ENCODE results near the gene NRP2. TPM values are rescaled to one million over a fixed set of nuclear protein-coding genes. Genes with fewer than 3 reads are reported as not detected.

The NRP2 gene
- total RNA-seq, 1 donor from 2014 or later, result 90.3 TPM

- H3K4me3 Mint-ChIP-seq, result peak overlapping the region; percentile 98
- peaks cover 75% of the 10 kb centered on the region for H3K4me1 Mint-ChIP-seq
- peaks cover 50% of the 10 kb centered on the region for H3K27me3 Mint-ChIP-seq (ENCODE audit: low read depth)
- no peaks in the 10 kb centered on the region for H3K9me3 Mint-ChIP-seq
- no peak overlapping the region for H3K27ac Mint-ChIP-seq (ENCODE audit: unreplicated experiment)
- peaks cover 2% of the 10 kb centered on the region for H3K36me3 Mint-ChIP-seq (ENCODE audit: low read depth)
- TF ChIP-seq, protein P1, sequence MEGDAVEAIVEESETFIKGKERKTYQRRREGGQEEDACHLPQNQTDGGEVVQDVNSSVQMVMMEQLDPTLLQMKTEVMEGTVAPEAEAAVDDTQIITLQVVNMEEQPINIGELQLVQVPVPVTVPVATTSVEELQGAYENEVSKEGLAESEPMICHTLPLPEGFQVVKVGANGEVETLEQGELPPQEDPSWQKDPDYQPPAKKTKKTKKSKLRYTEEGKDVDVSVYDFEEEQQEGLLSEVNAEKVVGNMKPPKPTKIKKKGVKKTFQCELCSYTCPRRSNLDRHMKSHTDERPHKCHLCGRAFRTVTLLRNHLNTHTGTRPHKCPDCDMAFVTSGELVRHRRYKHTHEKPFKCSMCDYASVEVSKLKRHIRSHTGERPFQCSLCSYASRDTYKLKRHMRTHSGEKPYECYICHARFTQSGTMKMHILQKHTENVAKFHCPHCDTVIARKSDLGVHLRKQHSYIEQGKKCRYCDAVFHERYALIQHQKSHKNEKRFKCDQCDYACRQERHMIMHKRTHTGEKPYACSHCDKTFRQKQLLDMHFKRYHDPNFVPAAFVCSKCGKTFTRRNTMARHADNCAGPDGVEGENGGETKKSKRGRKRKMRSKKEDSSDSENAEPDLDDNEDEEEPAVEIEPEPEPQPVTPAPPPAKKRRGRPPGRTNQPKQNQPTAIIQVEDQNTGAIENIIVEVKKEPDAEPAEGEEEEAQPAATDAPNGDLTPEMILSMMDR (conservative IDR thresholded peaks at IDR 0.05), result no peak
- no peak for DNase-seq (ENCODE audit: low read depth, low spot score)
Observed at GRCh38 chr2:205685314-205686055, 3.2 kb downstream of the NRP2 start.

GRCh38 chr2:205686056-205686782 lies 3.9 kb downstream of the NRP2 start:
- DNase-seq (ENCODE audit: low read depth, low spot score), result no peak
- peaks cover 6% of the 10 kb centered on the region for H3K36me3 Mint-ChIP-seq (ENCODE audit: low read depth)
- H3K27ac Mint-ChIP-seq (ENCODE audit: unreplicated experiment), result peak overlapping the region; percentile 52
- TF ChIP-seq, protein P1 (conservative IDR thresholded peaks at IDR 0.05), result no peak
- peaks cover 73% of the 10 kb centered on the region for H3K4me1 Mint-ChIP-seq
- H3K27me3 Mint-ChIP-seq (ENCODE audit: low read depth), result peaks cover 50% of the 10 kb centered on the region
- H3K4me3 Mint-ChIP-seq, result peak overlapping the region; percentile 98
- no peaks in the 10 kb centered on the region for H3K9me3 Mint-ChIP-seq

- Mint-ChIP-seq H3K4me3 (peak overlapping the region; percentile 98), H3K4me1 (peaks cover 73% of the 10 kb centered on the region), H3K36me3 (ENCODE audit: low read depth) (peaks cover 7% of the 10 kb centered on the region), H3K27me3 (ENCODE audit: low read depth) (peaks cover 44% of the 10 kb centered on the region), H3K9me3 (no peaks in the 10 kb centered on the region), H3K27ac (ENCODE audit: unreplicated experiment) (peak overlapping the region; percentile 52)
- TF ChIP-seq, protein P1 (conservative IDR thresholded peaks at IDR 0.05), result peak; percentile 48
- peak; percentile 47 for DNase-seq (ENCODE audit: low read depth, low spot score)
Observed at GRCh38 chr2:205686783-205687640, 4.7 kb downstream of the NRP2 start.

DNA sequence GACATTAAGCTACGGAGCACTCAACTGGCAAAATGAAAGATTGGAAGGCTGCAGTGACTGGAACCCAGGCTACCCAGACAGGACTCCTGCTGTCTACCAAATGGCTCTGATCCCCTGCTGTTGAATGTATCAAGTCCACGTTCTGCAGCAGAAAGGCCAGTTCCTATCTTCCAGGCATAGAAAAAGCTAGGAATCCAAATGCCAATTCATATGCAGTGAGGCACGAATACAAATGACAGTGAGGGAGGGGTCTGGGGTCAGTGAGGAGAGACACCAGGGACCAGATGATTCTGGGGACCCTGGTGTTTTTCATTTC lies 5.3 kb downstream of the NRP2 start:
- Mint-ChIP-seq H3K9me3 (no peaks in the 10 kb centered on the region), H3K27me3 (ENCODE audit: low read depth) (peaks cover 41% of the 10 kb centered on the region), H3K4me3 (peak overlapping the region; percentile 98), H3K4me1 (peaks cover 78% of the 10 kb centered on the region), H3K36me3 (ENCODE audit: low read depth) (peaks cover 8% of the 10 kb centered on the region), H3K27ac (ENCODE audit: unreplicated experiment) (no peak overlapping the region)
- TF ChIP-seq, protein P1 (conservative IDR thresholded peaks at IDR 0.05), result no peak
- DNase-seq (ENCODE audit: low read depth, low spot score), result no peak

DNA sequence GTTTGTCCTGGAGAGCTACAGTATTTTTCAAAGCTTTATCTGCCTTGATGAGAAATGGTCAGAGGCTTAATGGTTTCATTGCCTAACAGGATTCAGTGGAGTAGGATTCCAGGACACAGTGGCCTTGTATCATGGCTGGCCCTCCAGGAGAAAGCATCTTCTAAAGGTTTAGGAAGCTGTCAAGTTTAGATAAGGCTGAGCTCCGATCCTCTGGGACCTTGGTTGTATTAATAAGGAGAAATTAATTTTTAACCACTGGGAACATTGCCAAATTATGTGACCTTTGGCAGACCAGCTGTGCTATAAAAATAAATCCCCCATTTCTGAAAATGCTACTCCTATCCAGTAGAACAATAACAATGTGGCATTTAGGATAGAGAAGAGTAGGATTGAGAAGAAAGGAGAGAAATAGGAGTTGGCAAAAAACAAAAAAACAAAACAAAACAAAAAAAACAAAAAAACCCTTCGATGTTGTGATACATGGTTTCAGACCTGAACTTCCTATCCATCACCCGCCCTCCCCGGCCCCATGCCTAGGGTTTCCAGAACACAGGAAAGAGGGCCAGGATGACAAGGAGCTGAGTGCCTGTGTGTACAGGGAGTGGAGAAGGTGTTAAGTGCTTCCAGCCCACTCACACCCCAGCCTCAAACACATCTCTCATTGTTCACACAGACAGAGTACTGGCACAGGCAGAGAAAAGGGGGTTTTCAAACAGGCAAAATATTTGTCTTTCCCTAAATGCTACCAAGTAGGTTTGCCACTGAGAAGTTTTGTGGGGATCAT lies 6.3 kb downstream of the NRP2 start:
- no peak for DNase-seq (ENCODE audit: low read depth, low spot score)
- H3K4me1 Mint-ChIP-seq, result peaks cover 74% of the 10 kb centered on the region
- TF ChIP-seq, protein P1 (conservative IDR thresholded peaks at IDR 0.05), result no peak
- peaks cover 8% of the 10 kb centered on the region for H3K36me3 Mint-ChIP-seq (ENCODE audit: low read depth)
- H3K4me3 Mint-ChIP-seq, result peak overlapping the region; percentile 98
- no peaks in the 10 kb centered on the region for H3K9me3 Mint-ChIP-seq
- no peak overlapping the region for H3K27ac Mint-ChIP-seq (ENCODE audit: unreplicated experiment)
- peaks cover 33% of the 10 kb centered on the region for H3K27me3 Mint-ChIP-seq (ENCODE audit: low read depth)

Measured in neural crest cell (in vitro differentiated cells).